CD4-positive, alpha-beta T cell (primary cell): Measurements from ENCODE around the gene ABCC4. TPM values are rescaled to one million over a fixed set of nuclear protein-coding genes. Genes with fewer than 3 reads are reported as not detected.

Experiments
- ATAC-seq: fragments of 200-7000 bp; cut with Tn5 transposase; one replicate; pipeline ENCODE4 v1.10.0; 2022; ENCODE audit warnings: mild to moderate bottlenecking; ENCODE audit not compliant: poor library complexity
- CTCF ChIA-PET: fragments of 350-600 bp; sonication (Branson Sonifier 250); formaldehyde crosslinking; loops from one replicate; lab custom pipeline; 2021; ENCODE audit warnings: antibody characterized with exemption, inconsistent platforms; lab: Charles Lee
- POLR2A ChIA-PET: fragments of 350-600 bp; sonication (Branson Sonifier 250); formaldehyde crosslinking; loops from one replicate; lab custom pipeline; 2021; ENCODE audit warnings: antibody characterized with exemption, inconsistent platforms; lab: Charles Lee
- DNase-seq, 14 experiments: peaks; one replicate each; pipeline ENCODE4 v3.0.0-alpha.2; 2013 to 2020; ENCODE audit warnings: mixed read lengths in 2 of 14
- H3K27ac ChIP-seq, 2 donors: one replicate each; pipeline versions ENCODE4 v1.5.1 to v1.7.0; 2013; ENCODE audit warnings: low read length in 2 of 2, low read depth in 1 of 2, mild to moderate bottlenecking in 1 of 2
- H3K27me3 ChIP-seq, 2 experiments: 1 replicate in 1 of 2; 2 replicates in 1 of 2; pipeline versions ENCODE4 v1.6.1 to v1.7.0; 2013; ENCODE audit warnings: low read length in 2 of 2, control low read depth in 1 of 2, mild to moderate bottlenecking in 1 of 2, moderate library complexity in 1 of 2; ENCODE audit not compliant: insufficient read depth in 2 of 2, control insufficient read depth in 1 of 2
- H3K36me3 ChIP-seq: one replicate; pipeline ENCODE4 v1.6.1; 2013; ENCODE audit warnings: low read length, control low read depth; ENCODE audit not compliant: insufficient read depth
- H3K4me1 ChIP-seq: one replicate; pipeline ENCODE4 v1.6.1; 2013; ENCODE audit warnings: low read length, control low read depth; ENCODE audit not compliant: insufficient read depth
- H3K4me3 ChIP-seq: one replicate; pipeline ENCODE4 v1.5.1; 2013; ENCODE audit warnings: mild to moderate bottlenecking, low read length, moderate library complexity
- H3K9me3 ChIP-seq, 2 experiments: 1 replicate in 1 of 2; 2 replicates in 1 of 2; pipeline versions ENCODE4 v1.6.1 to v1.7.0; 2013; ENCODE audit warnings: low read length in 2 of 2, mild to moderate bottlenecking in 2 of 2, control low read depth in 1 of 2, moderate library complexity in 1 of 2; ENCODE audit not compliant: control insufficient read depth in 1 of 2, insufficient read depth in 1 of 2
- H3K27ac Mint-ChIP-seq: one replicate; pipeline ENCODE4 v1.8.0; 2020; ENCODE audit warnings: mixed read lengths
- H3K27me3 Mint-ChIP-seq: one replicate; pipeline ENCODE4 v1.8.0; 2021; ENCODE audit warnings: mixed read lengths
- H3K36me3 Mint-ChIP-seq: one replicate; pipeline ENCODE4 v1.8.0; 2021; ENCODE audit warnings: low read depth, mixed read lengths
- H3K4me1 Mint-ChIP-seq: one replicate; pipeline ENCODE4 v1.8.0; 2021; ENCODE audit warnings: low read depth, mixed read lengths
- H3K4me3 Mint-ChIP-seq: one replicate; pipeline ENCODE4 v1.8.0; 2020; ENCODE audit warnings: mild to moderate bottlenecking, mixed read lengths
- H3K9me3 Mint-ChIP-seq: one replicate; pipeline ENCODE4 v1.8.0; 2020; ENCODE audit warnings: mixed read lengths
- intact Hi-C, 2 experiments: fragments of 100-400 bp; cut with DNase I in 1 of 2; cut with micrococcal nuclease in 1 of 2; formaldehyde crosslinking; loops; one replicate each; pipeline versions ENCODE4 v1.15.1 to v1.9.0; 2023 to 2025; cut with DNase I, micrococcal nuclease
- total RNA-seq, 174 experiments: library from RNA in 2 of 174; stranded (reverse) in 2 of 174; gene quantifications; one replicate each; pipeline ENCODE4 v1.2.3 and lab custom pipeline; 2021 to 2026
- TF ChIP-seq, protein P1 (sequence below): fragments of 200-600 bp; IDR thresholded peaks from one replicate; pipeline ENCODE4 v1.8.0; 2022; ENCODE audit warnings: antibody characterized with exemption, mild to moderate bottlenecking

Gene ABCC4
- total RNA-seq, 2 experiments from 2014 or later = 4.0 to 4.4 TPM

DNA sequence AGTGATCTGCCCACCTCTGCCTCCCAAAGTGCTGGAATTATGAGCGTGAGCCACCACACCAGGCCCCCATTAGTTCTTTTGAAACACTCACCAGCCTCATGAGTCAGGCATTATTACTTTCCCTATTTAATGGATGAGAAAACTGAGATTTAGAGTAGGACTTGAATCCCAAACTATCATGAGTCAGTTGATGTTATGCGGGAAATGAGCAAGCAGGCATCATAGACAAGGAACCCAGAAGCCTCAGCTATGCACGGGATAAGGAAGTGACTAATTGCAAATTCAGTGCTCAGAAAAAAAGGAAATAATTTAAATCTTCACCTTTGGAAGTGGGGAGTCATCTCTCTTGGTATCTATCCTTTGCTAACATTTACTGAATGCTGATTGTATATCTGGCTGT is 217.5 kb downstream of the ABCC4 start:
- Histone ChIP-seq H3K4me1 (no peaks in the 10 kb centered on the region), H3K9me3 (no peaks in the 10 kb centered on the region), H3K27me3 (no peaks in the 10 kb centered on the region), H3K27ac (no peak overlapping the region), H3K36me3 (no peaks in the 10 kb centered on the region), H3K4me3 (no peak overlapping the region)
- Mint-ChIP-seq H3K4me1 (peaks cover 5% of the 10 kb centered on the region), H3K4me3 (no peak overlapping the region), H3K27me3 (no peaks in the 10 kb centered on the region), H3K27ac (no peak overlapping the region), H3K9me3 (no peaks in the 10 kb centered on the region), H3K36me3 (peaks cover 33% of the 10 kb centered on the region)
- DNase-seq = peak in 2 of 14 experiments; percentile 7 to 21
- intact Hi-C loops = no loop called here
- ChIA-PET CTCF (no interaction called here), POLR2A (no interaction called here)
- no peak for ATAC-seq
- TF ChIP-seq, protein P1, sequence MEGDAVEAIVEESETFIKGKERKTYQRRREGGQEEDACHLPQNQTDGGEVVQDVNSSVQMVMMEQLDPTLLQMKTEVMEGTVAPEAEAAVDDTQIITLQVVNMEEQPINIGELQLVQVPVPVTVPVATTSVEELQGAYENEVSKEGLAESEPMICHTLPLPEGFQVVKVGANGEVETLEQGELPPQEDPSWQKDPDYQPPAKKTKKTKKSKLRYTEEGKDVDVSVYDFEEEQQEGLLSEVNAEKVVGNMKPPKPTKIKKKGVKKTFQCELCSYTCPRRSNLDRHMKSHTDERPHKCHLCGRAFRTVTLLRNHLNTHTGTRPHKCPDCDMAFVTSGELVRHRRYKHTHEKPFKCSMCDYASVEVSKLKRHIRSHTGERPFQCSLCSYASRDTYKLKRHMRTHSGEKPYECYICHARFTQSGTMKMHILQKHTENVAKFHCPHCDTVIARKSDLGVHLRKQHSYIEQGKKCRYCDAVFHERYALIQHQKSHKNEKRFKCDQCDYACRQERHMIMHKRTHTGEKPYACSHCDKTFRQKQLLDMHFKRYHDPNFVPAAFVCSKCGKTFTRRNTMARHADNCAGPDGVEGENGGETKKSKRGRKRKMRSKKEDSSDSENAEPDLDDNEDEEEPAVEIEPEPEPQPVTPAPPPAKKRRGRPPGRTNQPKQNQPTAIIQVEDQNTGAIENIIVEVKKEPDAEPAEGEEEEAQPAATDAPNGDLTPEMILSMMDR = no peak

GRCh38 chr13:95083066-95083465 is 218.2 kb downstream of the ABCC4 start:
- intact Hi-C loops = no loop called here
- no peaks in the 10 kb centered on the region for H3K9me3 Mint-ChIP-seq

GRCh38 chr13:95075506-95075905 is 225.7 kb downstream of the ABCC4 start:
- intact Hi-C loops = no loop called here

More at GRCh38 chr13:95083066-95083465, 218.2 kb downstream of the ABCC4 start:
- peaks cover 4% of the 10 kb centered on the region for H3K4me1 Mint-ChIP-seq
- H3K27me3 Mint-ChIP-seq = no peaks in the 10 kb centered on the region
- Histone ChIP-seq H3K9me3 (no peaks in the 10 kb centered on the region), H3K36me3 (no peaks in the 10 kb centered on the region), H3K27me3 (no peaks in the 10 kb centered on the region), H3K4me1 (no peaks in the 10 kb centered on the region), H3K4me3 (no peak overlapping the region), H3K27ac (no peak overlapping the region)
- no peak overlapping the region for H3K27ac Mint-ChIP-seq
- TF ChIP-seq, protein P1 = no peak
- ChIA-PET POLR2A (no interaction called here), CTCF (no interaction called here)
- H3K36me3 Mint-ChIP-seq = peaks cover 36% of the 10 kb centered on the region
- no peak overlapping the region for H3K4me3 Mint-ChIP-seq
- ATAC-seq (no peak), DNase-seq (no peak)

More at GRCh38 chr13:95075506-95075905, 225.7 kb downstream of the ABCC4 start:
- TF ChIP-seq, protein P1 = no peak
- H3K4me3 ChIP-seq = no peak overlapping the region
- H3K27me3 ChIP-seq = no peaks in the 10 kb centered on the region
- H3K4me3 Mint-ChIP-seq = no peak overlapping the region
- H3K9me3 ChIP-seq = no peaks in the 10 kb centered on the region
- H3K27ac ChIP-seq = no peak overlapping the region
- DNase-seq (no peak), ATAC-seq (no peak)
- H3K4me1 ChIP-seq = no peaks in the 10 kb centered on the region
- H3K27me3 Mint-ChIP-seq = no peaks in the 10 kb centered on the region
- no peaks in the 10 kb centered on the region for H3K9me3 Mint-ChIP-seq
- no peak overlapping the region for H3K27ac Mint-ChIP-seq
- peaks cover 12% of the 10 kb centered on the region for H3K36me3 ChIP-seq
- POLR2A ChIA-PET = no interaction called here
- H3K4me1 Mint-ChIP-seq = no peaks in the 10 kb centered on the region
- peaks cover 70% of the 10 kb centered on the region for H3K36me3 Mint-ChIP-seq
- CTCF ChIA-PET = no interaction called here
